Measurements from ENCODE around the gene IFI27L1.

DNA sequence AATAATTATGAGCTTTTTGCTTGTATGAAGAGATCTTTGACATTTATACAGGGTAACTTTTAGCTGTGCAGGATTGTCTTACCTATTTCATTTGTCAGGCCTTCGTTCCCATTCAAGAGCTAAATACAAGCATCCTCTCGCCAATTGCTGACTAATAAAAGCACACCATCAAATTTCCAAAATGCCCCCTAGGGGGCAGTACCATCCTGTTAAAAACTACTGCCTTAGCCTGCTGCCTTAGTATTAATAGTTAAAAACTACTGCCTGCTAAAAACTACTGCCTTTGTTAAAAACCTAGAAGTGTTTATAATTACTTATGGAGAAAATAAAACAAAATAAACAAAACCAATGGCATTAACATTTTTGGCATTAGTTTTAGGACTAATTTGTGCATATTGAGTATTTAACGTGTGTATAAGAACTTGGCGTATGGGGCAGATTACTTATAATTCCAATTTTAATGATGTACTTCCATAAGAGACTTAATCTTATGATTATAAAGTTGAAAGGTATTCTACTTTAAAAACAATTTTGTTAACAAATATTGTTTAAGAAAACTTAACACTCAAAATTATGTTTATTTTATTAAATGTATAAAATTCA is 51.3 kb downstream of the IFI27L1 start:
- TF ChIP-seq, protein P1, sequence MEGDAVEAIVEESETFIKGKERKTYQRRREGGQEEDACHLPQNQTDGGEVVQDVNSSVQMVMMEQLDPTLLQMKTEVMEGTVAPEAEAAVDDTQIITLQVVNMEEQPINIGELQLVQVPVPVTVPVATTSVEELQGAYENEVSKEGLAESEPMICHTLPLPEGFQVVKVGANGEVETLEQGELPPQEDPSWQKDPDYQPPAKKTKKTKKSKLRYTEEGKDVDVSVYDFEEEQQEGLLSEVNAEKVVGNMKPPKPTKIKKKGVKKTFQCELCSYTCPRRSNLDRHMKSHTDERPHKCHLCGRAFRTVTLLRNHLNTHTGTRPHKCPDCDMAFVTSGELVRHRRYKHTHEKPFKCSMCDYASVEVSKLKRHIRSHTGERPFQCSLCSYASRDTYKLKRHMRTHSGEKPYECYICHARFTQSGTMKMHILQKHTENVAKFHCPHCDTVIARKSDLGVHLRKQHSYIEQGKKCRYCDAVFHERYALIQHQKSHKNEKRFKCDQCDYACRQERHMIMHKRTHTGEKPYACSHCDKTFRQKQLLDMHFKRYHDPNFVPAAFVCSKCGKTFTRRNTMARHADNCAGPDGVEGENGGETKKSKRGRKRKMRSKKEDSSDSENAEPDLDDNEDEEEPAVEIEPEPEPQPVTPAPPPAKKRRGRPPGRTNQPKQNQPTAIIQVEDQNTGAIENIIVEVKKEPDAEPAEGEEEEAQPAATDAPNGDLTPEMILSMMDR (optimal IDR thresholded peaks at IDR 0.05 in 1 of 3, IDR thresholded peaks at IDR 0.05 in 1 of 3, conservative IDR thresholded peaks at IDR 0.05 in 1 of 3; ENCODE audit: extremely low read depth in 1 of 3, insufficient read depth in 2 of 3, low read length in 3 of 3): peak; percentile 38 to 61 (median 55)
- TF ChIP-seq EZH2 (IDR thresholded peaks at IDR 0.05; ENCODE audit: low read length): no peak

All from keratinocyte (primary cell).